Hepatocyte (in vitro differentiated cells): ENCODE data around the gene FREM1. TPM values are rescaled to one million over a fixed set of nuclear protein-coding genes. Genes with fewer than 3 reads are reported as not detected.

Experiments
- DNase-seq: peaks from one replicate; pipeline ENCODE4 v3.0.0-alpha.2; 2016; ENCODE audit warnings: low spot score
- H2AFZ ChIP-seq: fragments of 200-600 bp; sonication (generic); 2 replicates; pipeline ENCODE4 v1.6.0; 2016; ENCODE audit warnings: antibody characterized with exemption, mild to moderate bottlenecking
- H3K27ac ChIP-seq: fragments of 200-600 bp; sonication (generic); 2 replicates; pipeline ENCODE4 v1.5.1; 2016; ENCODE audit warnings: mild to moderate bottlenecking
- H3K27me3 ChIP-seq: fragments of 200-600 bp; sonication (generic); 2 replicates; pipeline ENCODE4 v1.6.1; 2016
- H3K36me3 ChIP-seq: fragments of 200-600 bp; sonication (generic); replicated peaks from 2 replicates; pipeline ENCODE4 v1.5.1; 2016; ENCODE audit warnings: low read depth; ENCODE audit not compliant: insufficient read depth
- H3K4me1 ChIP-seq: fragments of 200-600 bp; sonication (generic); 2 replicates; pipeline ENCODE4 v1.5.1; 2016; ENCODE audit warnings: mild to moderate bottlenecking, moderate library complexity; ENCODE audit not compliant: insufficient read depth
- H3K4me2 ChIP-seq: fragments of 200-600 bp; sonication (generic); 2 replicates; pipeline ENCODE4 v1.6.0; 2016
- H3K4me3 ChIP-seq: fragments of 200-600 bp; sonication (generic); 2 replicates; pipeline ENCODE4 v1.5.1; 2016; ENCODE audit warnings: mild to moderate bottlenecking
- H3K79me2 ChIP-seq: fragments of 200-600 bp; sonication (generic); 2 replicates; pipeline ENCODE4 v1.6.0; 2017; ENCODE audit warnings: mild to moderate bottlenecking
- H3K9me2 ChIP-seq: fragments of 200-600 bp; sonication (generic); replicated peaks from 2 replicates; pipeline ENCODE4 v1.6.0; 2017; ENCODE audit warnings: mild to moderate bottlenecking; ENCODE audit not compliant: insufficient read depth
- H3K9me3 ChIP-seq: fragments of 200-600 bp; sonication (generic); 2 replicates; pipeline ENCODE4 v1.5.1; 2016; ENCODE audit warnings: low read depth, mild to moderate bottlenecking
- H4K20me1 ChIP-seq: fragments of 200-600 bp; sonication (generic); 2 replicates; pipeline ENCODE4 v1.6.0; 2016; ENCODE audit warnings: mild to moderate bottlenecking; ENCODE audit not compliant: insufficient read depth, poor library complexity, severe bottlenecking
- CTCF ChIP-seq: fragments of 200-600 bp; sonication (generic); IDR thresholded peaks from 2 replicates; pipeline ENCODE4 v1.5.1; 2016; ENCODE audit warnings: antibody characterized with exemption, mild to moderate bottlenecking; ENCODE audit not compliant: poor library complexity
- EZH2 ChIP-seq: fragments of 200-600 bp; sonication (generic); IDR thresholded peaks from 2 replicates; pipeline ENCODE4 v1.6.1; 2016; ENCODE audit warnings: antibody characterized with exemption, mild to moderate bottlenecking, borderline replicate concordance
- EZH2phosphoT487 ChIP-seq: fragments of 200-600 bp; sonication (generic); IDR thresholded peaks from one replicate; pipeline ENCODE4 v1.6.1; 2018; ENCODE audit warnings: antibody characterized with exemption, mild to moderate bottlenecking, low read depth, moderate library complexity; ENCODE audit not compliant: unreplicated experiment, severe bottlenecking
- WGBS: methylation state at CpG from one replicate; pipeline ENCODE4 v1.1.6; 2016; ENCODE audit warnings: low lambda C conversion rate; ENCODE audit errors: missing lambda C conversion rate; 5-methylcytosine and 5-hydroxymethylcytosine counted together
- polyA plus RNA-seq: library from polyadenylated mRNA; unstranded; fragments of >200 nt; fragmentation: Nextera tagmentation; extraction: Ambion mirVana; gene quantifications from 2 replicates; pipeline ENCODE4 v1.2.1, GENCODE V29; 2016
- total RNA-seq: library from RNA; depleted of rRNA; stranded (reverse); fragments of >200 nt; gene quantifications from 2 replicates; pipeline ENCODE4 v1.2.3, GENCODE V29; 2014

Gene FREM1
- total and polyA plus RNA-seq, 2 experiments from 2014 or later, result 9.7 to 36.1 TPM

- no peak overlapping the region for H2AFZ ChIP-seq
- no peaks in the 10 kb centered on the region for H3K27me3 ChIP-seq
- H3K79me2 ChIP-seq, result no peaks in the 10 kb centered on the region
- 56% methylated on average over 2 of the region's 2 CpGs for WGBS
- no peak overlapping the region for H3K4me3 ChIP-seq
- no peak overlapping the region for H3K27ac ChIP-seq
- no peaks in the 10 kb centered on the region for H3K9me2 ChIP-seq
- no peak for DNase-seq
- H3K9me3 ChIP-seq, result no peaks in the 10 kb centered on the region
- no peaks in the 10 kb centered on the region for H3K36me3 ChIP-seq
- H3K4me1 ChIP-seq, result no peaks in the 10 kb centered on the region
- H3K4me2 ChIP-seq, result no peak overlapping the region
- TF ChIP-seq CTCF (no peak), EZH2 (no peak), EZH2phosphoT487 (no peak)
- no peaks in the 10 kb centered on the region for H4K20me1 ChIP-seq
These were observed 46.0 kb upstream of the FREM1 start for GRCh38 chr9:14956208-14956607.

- 94% methylated on average over 4 of the region's 4 CpGs for WGBS
- no peaks in the 10 kb centered on the region for H3K36me3 ChIP-seq
- DNase-seq, result no peak
- H2AFZ ChIP-seq, result no peak overlapping the region
- no peak for TF ChIP-seq EZH2phosphoT487
- no peak for TF ChIP-seq CTCF
- TF ChIP-seq EZH2, result no peak
- no peaks in the 10 kb centered on the region for H3K27me3 ChIP-seq
- H3K79me2 ChIP-seq, result no peaks in the 10 kb centered on the region
- no peak overlapping the region for H3K27ac ChIP-seq
- no peaks in the 10 kb centered on the region for H4K20me1 ChIP-seq
- no peaks in the 10 kb centered on the region for H3K9me3 ChIP-seq
- H3K4me3 ChIP-seq, result no peak overlapping the region
- H3K9me2 ChIP-seq, result no peaks in the 10 kb centered on the region
- no peak overlapping the region for H3K4me2 ChIP-seq
- H3K4me1 ChIP-seq, result no peaks in the 10 kb centered on the region
These were observed 35.1 kb upstream of the FREM1 start for GRCh38 chr9:14945351-14945750.

- peak overlapping the region; percentile 12 for H3K27ac ChIP-seq
- peak overlapping the region; percentile 53 for H3K4me2 ChIP-seq
- no peaks in the 10 kb centered on the region for H3K9me2 ChIP-seq
- no peaks in the 10 kb centered on the region for H3K9me3 ChIP-seq
- DNase-seq, result peak; percentile 23
- H4K20me1 ChIP-seq, result no peaks in the 10 kb centered on the region
- no peaks in the 10 kb centered on the region for H3K27me3 ChIP-seq
- peaks cover 7% of the 10 kb centered on the region for H3K4me1 ChIP-seq
- 42% methylated on average over 7 of the region's 7 CpGs for WGBS
- no peak overlapping the region for H2AFZ ChIP-seq
- no peak overlapping the region for H3K4me3 ChIP-seq
- H3K36me3 ChIP-seq, result no peaks in the 10 kb centered on the region
- no peak for TF ChIP-seq EZH2
- TF ChIP-seq EZH2phosphoT487, result no peak
- TF ChIP-seq CTCF, result no peak
- H3K79me2 ChIP-seq, result no peaks in the 10 kb centered on the region
These were observed 31.5 kb upstream of the FREM1 start for GRCh38 chr9:14941501-14942405.
